GM12878 (cell line): Measurements from ENCODE around the gene LRRC27. TPM values are rescaled to one million over a fixed set of nuclear protein-coding genes. Genes with fewer than 3 reads are reported as not detected.

Source experiments
- ATF7 ChIP-seq: fragments of 450-650 bp; IDR thresholded peaks from 2 replicates; pipeline ENCODE4 v1.6.1; 2016; ENCODE audit warnings: low read depth, mild to moderate bottlenecking
- CEBPB ChIP-seq, 2 experiments: fragments of 150-350 bp in 1 of 2; IDR thresholded peaks; 2 replicates each; pipeline ENCODE4 v1.6.1; 2012 to 2014; ENCODE audit warnings: low read depth in 2 of 2, low read length in 2 of 2, borderline replicate concordance in 1 of 2, inconsistent platforms in 1 of 2
- DPF2 ChIP-seq: fragments of 450-650 bp; IDR thresholded peaks from 2 replicates; pipeline ENCODE4 v1.6.1; 2017; ENCODE audit warnings: mild to moderate bottlenecking
- EP300 ChIP-seq, 2 experiments: fragments of 150-350 bp in 1 of 2; IDR thresholded peaks; 2 replicates each; pipeline ENCODE4 v1.6.1; 2011 to 2012; ENCODE audit warnings: low read depth in 2 of 2, low read length in 2 of 2, borderline replicate concordance in 1 of 2, improper control_type of control experiment in 1 of 2, inconsistent platforms in 1 of 2; ENCODE audit not compliant: control insufficient read depth in 1 of 2
- MLLT1 ChIP-seq: fragments of 450-650 bp; IDR thresholded peaks from 2 replicates; pipeline ENCODE4 v1.6.1; 2016; ENCODE audit warnings: mild to moderate bottlenecking
- ZBTB33 ChIP-seq: fragments of 450-650 bp; IDR thresholded peaks from 2 replicates; pipeline ENCODE4 v1.6.1; 2017; ENCODE audit warnings: mild to moderate bottlenecking
- ZNF592 ChIP-seq: fragments of 450-650 bp; IDR thresholded peaks from 2 replicates; pipeline ENCODE4 v1.6.1; 2017; ENCODE audit warnings: mild to moderate bottlenecking, moderate library complexity
- polyA plus RNA-seq, 11 experiments: library from polyadenylated mRNA; depleted of rRNA in 4 of 11; unstranded in 6 of 11; stranded (reverse) in 5 of 11; fragments of >200 nt; fragmentation: Nextera tagmentation in 4 of 11; fragmentation: Illumina TruSeq in 1 of 11; extraction: Ambion mirVana in 4 of 11; extraction: Trizol in 1 of 11; gene quantifications; 1 replicate in 1 of 11; 2 replicates in 10 of 11; pipeline versions ENCODE4 v1.2.1 to v1.2.3, GENCODE V29; 2011 to 2016; ENCODE audit warnings: inconsistent platforms in 2 of 11, missing spikeins in 2 of 11, low read depth in 1 of 11
- total RNA-seq, 4 experiments: library from RNA; depleted of rRNA in 3 of 4; stranded (reverse); fragments of >200 nt in 3 of 4; fragmentation: Illumina TruSeq in 1 of 4; extraction: Trizol in 1 of 4; gene quantifications; 2 replicates each; pipeline versions ENCODE4 v1.2.1 to v1.2.3, GENCODE V29; 2013 to 2021

The LRRC27 gene
- total and polyA plus RNA-seq, 10 of the 15 experiments (the other 5 are each of a cell fraction or from before 2014, with no cell fraction given) = 0.48 to 6.9 (median 4.7) TPM

- no peak for TF ChIP-seq DPF2
- no peak for TF ChIP-seq CEBPB (IDR thresholded peaks at IDR 0.05; ENCODE audit: borderline replicate concordance in 1 of 2, low read depth in 2 of 2, low read length in 2 of 2)
- no peak for TF ChIP-seq ATF7
- TF ChIP-seq EP300 (IDR thresholded peaks at IDR 0.05; ENCODE audit: borderline replicate concordance in 1 of 2, control insufficient read depth in 1 of 2, low read depth in 2 of 2, low read length in 2 of 2) = no peak
- TF ChIP-seq ZNF592 = no peak
- no peak for TF ChIP-seq ZBTB33
- no peak for TF ChIP-seq MLLT1
Observed at GRCh38 chr10:132359305-132360040, 27.5 kb downstream of the LRRC27 start (continued).
